H9 (cell line): ENCODE measurements around the gene JAGN1. TPM values are rescaled to one million over a fixed set of nuclear protein-coding genes. Genes with fewer than 3 reads are reported as not detected.

Experiments used
- DNase-seq: peaks from one replicate; pipeline ENCODE4 v3.0.0-alpha.2; 2017
- H2AFZ ChIP-seq: one replicate; pipeline ENCODE4 v1.6.1; 2013; ENCODE audit warnings: mild to moderate bottlenecking, low read length, control low read depth, moderate library complexity
- H2AK5ac ChIP-seq: 2 replicates; pipeline ENCODE4 v1.6.1; 2013; ENCODE audit warnings: low read length, control low read depth, mixed read lengths; ENCODE audit not compliant: insufficient read length
- H2BK120ac ChIP-seq: one replicate; pipeline ENCODE4 v1.6.1; 2013; ENCODE audit warnings: low read depth, mild to moderate bottlenecking, low read length, control low read depth, inconsistent platforms; ENCODE audit not compliant: poor library complexity, severe bottlenecking
- H2BK12ac ChIP-seq: 2 replicates; pipeline ENCODE4 v1.6.1; 2013; ENCODE audit warnings: low read length, control low read depth, mixed read lengths, low read depth; ENCODE audit not compliant: insufficient read length
- H2BK15ac ChIP-seq: 2 replicates; pipeline ENCODE4 v1.6.1; 2013; ENCODE audit warnings: low read depth, low read length, control low read depth
- H2BK20ac ChIP-seq: one replicate; pipeline ENCODE4 v1.6.1; 2013; ENCODE audit warnings: low read depth, mild to moderate bottlenecking, low read length, control low read depth, inconsistent platforms; ENCODE audit not compliant: poor library complexity, severe bottlenecking
- H2BK5ac ChIP-seq: 2 replicates; pipeline ENCODE4 v1.6.1; 2013; ENCODE audit warnings: low read length, control low read depth, mixed read lengths; ENCODE audit not compliant: insufficient read length
- H3K14ac ChIP-seq: 2 replicates; pipeline ENCODE4 v1.6.1; 2013; ENCODE audit warnings: low read length, control low read depth; ENCODE audit not compliant: insufficient read depth
- H3K18ac ChIP-seq: 2 replicates; pipeline ENCODE4 v1.6.1; 2013; ENCODE audit warnings: low read depth, mild to moderate bottlenecking, mixed read lengths, low read length, control low read depth; ENCODE audit not compliant: insufficient read length
- H3K23ac ChIP-seq: 2 replicates; pipeline ENCODE4 v1.6.1; 2013; ENCODE audit warnings: low read length, control low read depth, mixed read lengths, low read depth; ENCODE audit not compliant: insufficient read length
- H3K23me2 ChIP-seq: 2 replicates; pipeline ENCODE4 v1.6.1; 2013; ENCODE audit warnings: low read depth, mild to moderate bottlenecking, mixed read lengths, low read length, control low read depth; ENCODE audit not compliant: insufficient read length, poor library complexity, severe bottlenecking
- H3K27ac ChIP-seq: 2 replicates; pipeline ENCODE4 v1.5.1; 2013; ENCODE audit warnings: low read length, control low read depth, mixed read lengths, low read depth; ENCODE audit not compliant: insufficient read length
- H3K27me3 ChIP-seq: 2 replicates; pipeline ENCODE4 v1.6.1; 2013; ENCODE audit warnings: low read length, control low read depth, inconsistent platforms; ENCODE audit not compliant: insufficient read depth
- H3K4ac ChIP-seq: 2 replicates; pipeline ENCODE4 v1.6.1; 2013; ENCODE audit warnings: low read depth, mild to moderate bottlenecking, control low read depth, inconsistent platforms, low read length, moderate library complexity
- H3K4me1 ChIP-seq: 2 replicates; pipeline ENCODE4 v1.6.1; 2013; ENCODE audit warnings: low read length, control low read depth, inconsistent platforms; ENCODE audit not compliant: insufficient read depth
- H3K4me2 ChIP-seq: 2 replicates; pipeline ENCODE4 v1.6.1; 2013; ENCODE audit warnings: low read length, control low read depth, mixed read lengths; ENCODE audit not compliant: insufficient read length, insufficient read depth
- H3K56ac ChIP-seq: 2 replicates; pipeline ENCODE4 v1.6.1; 2013; ENCODE audit warnings: low read depth, mild to moderate bottlenecking, mixed read lengths, low read length, control low read depth; ENCODE audit not compliant: insufficient read length
- H3K79me1 ChIP-seq: 2 replicates; pipeline ENCODE4 v1.6.1; 2013; ENCODE audit warnings: low read depth, mild to moderate bottlenecking, moderate library complexity, low read length, control low read depth, inconsistent platforms; ENCODE audit not compliant: insufficient read depth, poor library complexity, severe bottlenecking
- H3K79me2 ChIP-seq: 2 replicates; pipeline ENCODE4 v1.6.1; 2013; ENCODE audit warnings: low read length, control low read depth, inconsistent platforms; ENCODE audit not compliant: insufficient read depth
- H3K9ac ChIP-seq: 2 replicates; pipeline ENCODE4 v1.6.1; 2013; ENCODE audit warnings: low read length, control low read depth, mixed read lengths; ENCODE audit not compliant: insufficient read length; ENCODE audit errors: extremely low read depth
- H3K9me3 ChIP-seq: one replicate; pipeline ENCODE4 v1.6.1; 2013; ENCODE audit warnings: low read depth, low read length, inconsistent platforms; ENCODE audit not compliant: control insufficient read depth
- H3T11ph ChIP-seq: one replicate; pipeline ENCODE4 v1.6.1; 2013; ENCODE audit warnings: mild to moderate bottlenecking, low read length, control low read depth, inconsistent platforms
- H4K20me1 ChIP-seq: one replicate; pipeline ENCODE4 v1.6.1; 2013; ENCODE audit not compliant: control insufficient read depth, insufficient read length, insufficient read depth
- H4K5ac ChIP-seq: 2 replicates; pipeline ENCODE4 v1.6.1; 2013; ENCODE audit warnings: low read depth, mild to moderate bottlenecking, mixed read lengths, low read length, control low read depth; ENCODE audit not compliant: insufficient read length
- H4K8ac ChIP-seq: replicated peaks from 2 replicates; pipeline ENCODE4 v1.6.1; 2013; ENCODE audit warnings: low read length, control low read depth, mixed read lengths, low read depth; ENCODE audit not compliant: insufficient read length
- H4K91ac ChIP-seq: 2 replicates; pipeline ENCODE4 v1.6.1; 2013; ENCODE audit warnings: low read depth, mild to moderate bottlenecking, moderate library complexity, mixed read lengths, low read length, control low read depth; ENCODE audit not compliant: insufficient read length
- H3K27ac Mint-ChIP-seq, 3 experiments: 2 replicates in 2 of 3; 3 replicates in 1 of 3; pipeline ENCODE4 v1.8.0; 2020 to 2021; ENCODE audit warnings: mixed read lengths in 3 of 3, mild to moderate bottlenecking in 1 of 3, moderate library complexity in 1 of 3
- H3K27me3 Mint-ChIP-seq: 2 replicates; pipeline ENCODE4 v1.8.0; 2021; ENCODE audit warnings: low read depth, mild to moderate bottlenecking, moderate library complexity, mixed read lengths
- H3K36me3 Mint-ChIP-seq, 3 experiments: 2 replicates in 2 of 3; 3 replicates in 1 of 3; pipeline ENCODE4 v1.8.0; 2020 to 2021; ENCODE audit warnings: low read depth in 3 of 3, mixed read lengths in 3 of 3; ENCODE audit not compliant: insufficient read depth in 1 of 3
- H3K4me1 Mint-ChIP-seq, 2 experiments: 2 replicates each; pipeline ENCODE4 v1.8.0; 2020; ENCODE audit warnings: mixed read lengths in 2 of 2
- H3K4me3 Mint-ChIP-seq, 2 experiments: 2 replicates in 1 of 2; 3 replicates in 1 of 2; pipeline ENCODE4 v1.8.0; 2020 to 2021; ENCODE audit warnings: mild to moderate bottlenecking in 2 of 2, mixed read lengths in 2 of 2, moderate library complexity in 1 of 2
- H3K9me3 Mint-ChIP-seq, 2 experiments: 2 replicates in 1 of 2; 3 replicates in 1 of 2; pipeline ENCODE4 v1.8.0; 2020; ENCODE audit warnings: mild to moderate bottlenecking in 2 of 2, mixed read lengths in 2 of 2, moderate library complexity in 1 of 2
- CTCF ChIP-seq: fragments of 200-600 bp; sonication (generic); conservative IDR thresholded peaks from 3 replicates; pipeline ENCODE4 v1.8.0; 2021; ENCODE audit warnings: antibody characterized with exemption, mild to moderate bottlenecking
- WGBS: extraction: QIAGEN DNeasy Blood & Tissue Kit; methylation state at CpG from one replicate; pipeline ENCODE4 v1.1.7; 2013; ENCODE audit warnings: missing lambda C conversion rate, low lambda C conversion rate, mixed read lengths; ENCODE audit not compliant: insufficient read length; ENCODE audit errors: extremely low coverage; 5-methylcytosine and 5-hydroxymethylcytosine counted together
- total RNA-seq: library from RNA; stranded (reverse); gene quantifications from 2 replicates; pipeline ENCODE4 v1.2.1, GENCODE V29; 2021

Gene JAGN1
- total RNA-seq, 1 experiment from 2014 or later = 33.5 TPM

DNA sequence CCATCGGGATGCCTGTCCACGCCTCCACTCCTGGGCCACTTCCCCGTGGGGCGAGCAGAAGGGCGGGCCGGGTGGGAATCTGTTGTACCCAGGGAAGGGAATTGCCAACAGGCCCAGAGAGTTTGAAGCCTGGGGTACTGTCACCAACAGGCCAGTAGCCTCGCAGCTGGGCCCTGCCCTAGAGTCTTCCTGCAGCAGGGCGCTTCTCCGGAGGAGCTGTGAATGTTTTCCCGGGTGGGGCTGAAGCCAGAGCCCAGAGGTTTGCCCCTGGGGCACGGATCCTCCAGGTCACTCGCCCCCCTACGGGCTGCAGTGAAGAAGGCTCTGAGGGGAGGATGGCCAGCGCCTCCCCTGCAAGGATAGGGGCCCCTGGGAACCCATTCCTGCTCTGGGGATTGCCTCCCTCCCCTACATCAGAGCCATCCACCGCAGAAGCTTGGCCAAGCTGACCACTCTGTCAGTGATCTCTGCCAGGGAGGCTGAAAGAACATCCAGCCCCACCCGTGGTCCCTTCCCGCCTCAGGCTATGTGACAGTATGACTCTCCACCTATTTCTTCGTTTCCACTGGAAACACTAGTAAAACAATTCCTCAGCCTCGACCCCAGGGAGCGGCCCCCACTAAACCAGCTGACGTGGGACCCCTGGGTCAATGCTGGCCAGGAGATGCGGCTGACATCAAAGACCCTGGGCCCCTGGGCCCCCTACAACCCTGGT lies 27.2 kb upstream of the JAGN1 start:
- no peak overlapping the region for H3K4ac ChIP-seq
- no peak overlapping the region for H3K9ac ChIP-seq
- Mint-ChIP-seq H3K9me3 (no peaks in the 10 kb centered on the region), H3K27ac (peak overlapping the region in 1 of 3 experiments; percentile 59; a peak in 1 of 7 replicates), H3K36me3 (no peaks in the 10 kb centered on the region), H3K4me1 (peaks cover 15 to 30% of the 10 kb centered on the region in 2 experiments), H3K4me3 (peak overlapping the region in 1 of 2 experiments; percentile 47; a peak in 1 of 5 replicates), H3K27me3 (peaks cover 31% of the 10 kb centered on the region)
- H3K27ac ChIP-seq = no peak overlapping the region
- no peak overlapping the region for H2AK5ac ChIP-seq
- no peak overlapping the region for H2BK120ac ChIP-seq
- no peak overlapping the region for H3K14ac ChIP-seq
- no peak overlapping the region for H4K91ac ChIP-seq
- H3K4me1 ChIP-seq = no peaks in the 10 kb centered on the region
- H4K20me1 ChIP-seq = no peaks in the 10 kb centered on the region
- no peak overlapping the region for H3K18ac ChIP-seq
- no peaks in the 10 kb centered on the region for H3K9me3 ChIP-seq
- no peak overlapping the region for H2BK20ac ChIP-seq
- no peak overlapping the region for H3T11ph ChIP-seq
- H2BK12ac ChIP-seq = no peak overlapping the region
- H2AFZ ChIP-seq = no peak overlapping the region
- DNase-seq = no peak
- no peak overlapping the region for H3K23ac ChIP-seq
- H4K8ac ChIP-seq = no peak overlapping the region
- H3K4me2 ChIP-seq = peak overlapping the region; percentile 34
- TF ChIP-seq CTCF = no peak
- H2BK5ac ChIP-seq = no peak overlapping the region
- no peak overlapping the region for H3K56ac ChIP-seq
- no peak overlapping the region for H4K5ac ChIP-seq
- no peaks in the 10 kb centered on the region; the same call in 1 of the 2 replicates for H3K27me3 ChIP-seq
- no CpG with 5 or more reads among the region's 22 CpGs for WGBS
- no peak overlapping the region for H2BK15ac ChIP-seq
- peaks cover 5% of the 10 kb centered on the region for H3K23me2 ChIP-seq
- no peaks in the 10 kb centered on the region for H3K79me1 ChIP-seq
- H3K79me2 ChIP-seq = no peaks in the 10 kb centered on the region
